Endothelial cell of umbilical vein (primary cell): ENCODE results near the gene AKT1. TPM values are rescaled to one million over a fixed set of nuclear protein-coding genes. Genes with fewer than 3 reads are reported as not detected.

Experiments used
- BruUV-seq: library from RNA; stranded (reverse); fragments of 400-500 nt; replicated peaks from 2 replicates; lab custom pipeline; 2021; lab: Mats Ljungman, UMichigan
- CTCF ChIA-PET: fragments of 300-600, 350-600 bp; sonication (Branson Sonifier 250); formaldehyde crosslinking; loops from one replicate; lab custom pipeline; 2021; ENCODE audit warnings: antibody characterized with exemption, inconsistent platforms; lab: Charles Lee
- POLR2A ChIA-PET: fragments of 300-600, 350-600 bp; sonication (Branson Sonifier 250); formaldehyde crosslinking; loops from one replicate; lab custom pipeline; 2021; ENCODE audit warnings: antibody characterized with exemption, inconsistent platforms; lab: Charles Lee
- DNase-seq: peaks from one replicate; pipeline ENCODE4 v3.0.0-alpha.2; 2011; ENCODE audit warnings: low read depth, low spot score
- FAIRE-seq: peaks from 2 replicates; lab custom pipeline; 2011; peaks lifted over from hg19 to GRCh38; lab: Jason Lieb, UNC
- H2AFZ ChIP-seq: 2 replicates; pipeline ENCODE4 v1.6.0; 2012; ENCODE audit warnings: low read depth, low read length, control low read depth, inconsistent platforms
- H3K27ac ChIP-seq: 2 replicates; pipeline ENCODE4 v1.5.1; 2011; ENCODE audit warnings: low read depth, mild to moderate bottlenecking, control low read depth, low read length, moderate library complexity; ENCODE audit not compliant: insufficient read depth
- H3K27me3 ChIP-seq, 2 experiments: 2 replicates each; pipeline versions ENCODE4 v1.6.0 to v1.6.1; 2011; ENCODE audit warnings: low read length in 2 of 2, mixed read lengths in 1 of 2; ENCODE audit not compliant: control insufficient read depth in 2 of 2, insufficient read depth in 2 of 2
- H3K36me3 ChIP-seq, 2 experiments: 2 replicates in 1 of 2; 3 replicates in 1 of 2; pipeline ENCODE4 v1.5.1; 2011; ENCODE audit warnings: low read length in 2 of 2, mild to moderate bottlenecking in 1 of 2, moderate library complexity in 1 of 2; ENCODE audit not compliant: control insufficient read depth in 2 of 2, insufficient read depth in 2 of 2; ENCODE audit errors: extremely low read depth in 1 of 2
- H3K4me1 ChIP-seq: 3 replicates; pipeline ENCODE4 v1.5.1; 2011; ENCODE audit warnings: mild to moderate bottlenecking, low read length; ENCODE audit not compliant: control insufficient read depth, insufficient read depth; ENCODE audit errors: extremely low read depth
- H3K4me2 ChIP-seq: 2 replicates; pipeline ENCODE4 v1.6.1; 2011; ENCODE audit warnings: low read length, control low read depth, mixed read lengths; ENCODE audit not compliant: insufficient read depth
- H3K4me3 ChIP-seq, 3 experiments: fragments of 200-600 bp in 1 of 3; sonication (generic), shearing (Covaris generic) in 1 of 3; replicated peaks in 1 of 3; 2 replicates each; pipeline ENCODE4 v1.5.1; 2011 to 2016; ENCODE audit warnings: control low read depth in 3 of 3, low read length in 3 of 3, mild to moderate bottlenecking in 2 of 3, inconsistent platforms in 1 of 3, low read depth in 1 of 3, moderate library complexity in 1 of 3; ENCODE audit not compliant: insufficient read depth in 1 of 3
- H3K79me2 ChIP-seq: 2 replicates; pipeline ENCODE4 v1.6.0; 2012; ENCODE audit warnings: low read length, inconsistent platforms; ENCODE audit not compliant: control insufficient read depth, insufficient read depth
- H3K9ac ChIP-seq: replicated peaks from 2 replicates; pipeline ENCODE3; 2011; ENCODE audit warnings: low read length, control low read depth; ENCODE audit not compliant: insufficient read depth; ENCODE audit errors: extremely low read depth
- H3K9me1 ChIP-seq: replicated peaks from 3 replicates; pipeline ENCODE4 v1.6.0; 2011; ENCODE audit warnings: mild to moderate bottlenecking, low read length; ENCODE audit not compliant: control insufficient read depth, insufficient read depth; ENCODE audit errors: extremely low read depth
- H3K9me3 ChIP-seq: replicated peaks from 2 replicates; pipeline ENCODE4 v1.5.1; 2012; ENCODE audit warnings: low read length, inconsistent platforms; ENCODE audit not compliant: control insufficient read depth, insufficient read depth
- H4K20me1 ChIP-seq: replicated peaks from 2 replicates; pipeline ENCODE3; 2011; ENCODE audit warnings: mild to moderate bottlenecking, low read length; ENCODE audit not compliant: control insufficient read depth, insufficient read depth; ENCODE audit errors: extremely low read depth
- CTCF ChIP-seq, 2 donors: IDR thresholded peaks; 1 replicate in 1 of 2; 2 replicates in 1 of 2; pipeline ENCODE4 v1.5.1; 2011; ENCODE audit warnings: low read length in 2 of 2, mild to moderate bottlenecking in 2 of 2, moderate library complexity in 2 of 2, control low read depth in 1 of 2, inconsistent platforms in 1 of 2, low read depth in 1 of 2; ENCODE audit not compliant: insufficient read depth in 1 of 2; ENCODE audit errors: extremely low read depth in 1 of 2
- EZH2 ChIP-seq: IDR thresholded peaks from 2 replicates; pipeline ENCODE4 v1.6.1; 2012; ENCODE audit warnings: borderline replicate concordance, low read depth, mild to moderate bottlenecking, moderate library complexity, low read length, inconsistent platforms; ENCODE audit not compliant: severe bottlenecking
- FOS ChIP-seq: IDR thresholded peaks from 2 replicates; pipeline ENCODE4 v1.6.1; 2011; ENCODE audit warnings: mild to moderate bottlenecking, low read length, moderate library complexity, borderline replicate concordance; ENCODE audit not compliant: insufficient read depth
- GATA2 ChIP-seq: IDR thresholded peaks from 2 replicates; pipeline ENCODE4 v1.7.0; 2011; ENCODE audit warnings: low read depth, mild to moderate bottlenecking, moderate library complexity, mixed read lengths, low read length; ENCODE audit not compliant: insufficient read length, insufficient read depth
- JUN ChIP-seq: IDR thresholded peaks from 2 replicates; pipeline ENCODE4 v1.6.1; 2011; ENCODE audit warnings: borderline replicate concordance, low read depth; ENCODE audit not compliant: insufficient read length, insufficient read depth
- MAX ChIP-seq: IDR thresholded peaks from 2 replicates; pipeline ENCODE4 v1.6.1; 2011; ENCODE audit not compliant: insufficient read depth, insufficient read length
- MYC ChIP-seq: IDR thresholded peaks from one replicate; pipeline ENCODE4 v1.6.1; 2011; ENCODE audit warnings: mild to moderate bottlenecking, low read depth, low read length
- POLR2A ChIP-seq: IDR thresholded peaks from 2 replicates; pipeline ENCODE4 v1.6.1; 2012; ENCODE audit warnings: low read depth, mild to moderate bottlenecking, control low read depth, low read length
- POLR2AphosphoS5 ChIP-seq: IDR thresholded peaks from 2 replicates; pipeline ENCODE4 v1.6.1; 2012; ENCODE audit warnings: low read depth, mild to moderate bottlenecking, control low read depth, low read length, moderate library complexity; ENCODE audit not compliant: insufficient read depth
- dilution Hi-C: fragments of 300-500 bp; cut with MboI; formaldehyde crosslinking; loops from one replicate; pipeline ENCODE4 v1.15.0; 2019; ENCODE audit warnings: low sequenced_read_pairs; ENCODE audit not compliant: extremely low pct_ligation_motif_present
- intact Hi-C: fragments of 100-400 bp; cut with micrococcal nuclease; formaldehyde crosslinking; loops from one replicate; pipeline ENCODE4 v1.10.0; 2022
- polyA plus RNA-seq, 4 experiments: library from polyadenylated mRNA; depleted of rRNA in 3 of 4; stranded (reverse) in 3 of 4; unstranded in 1 of 4; fragments of >200 nt; gene quantifications; 2 replicates each; pipeline versions ENCODE4 v1.2.1 to v1.2.3, GENCODE V29; 2011 to 2012; ENCODE audit warnings: missing spikeins in 1 of 4
- total RNA-seq: library from RNA; stranded (reverse); gene quantifications from 2 replicates; pipeline ENCODE4 v1.2.3, GENCODE V29; 2021

Gene AKT1
- total and polyA plus RNA-seq, 2 donors (not counting 3 experiments of a cell fraction or from before 2014, with no cell fraction given) = 177 to 191 TPM

- ChIA-PET CTCF (no interaction called here), POLR2A (no interaction called here)
- Histone ChIP-seq H3K9me1 (no peaks in the 10 kb centered on the region), H3K27ac (no peak overlapping the region), H3K4me3 (no peak overlapping the region), H3K4me2 (no peak overlapping the region), H4K20me1 (no peaks in the 10 kb centered on the region), H3K9me3 (no peaks in the 10 kb centered on the region), H3K36me3 (peaks cover 2 to 15% of the 10 kb centered on the region in 2 experiments), H3K9ac (no peak overlapping the region), H2AFZ (no peak overlapping the region), H3K4me1 (no peaks in the 10 kb centered on the region), H3K27me3 (no peaks in the 10 kb centered on the region), H3K79me2 (peaks cover 21% of the 10 kb centered on the region)
- TF ChIP-seq MAX (no peak), MYC (no peak), JUN (no peak), GATA2 (no peak), FOS (no peak), CTCF (IDR thresholded peaks at IDR 0.05; ENCODE audit: extremely low read depth in 1 of 2, insufficient read depth in 1 of 2, low read depth in 1 of 2, low read length in 2 of 2) (no peak), POLR2AphosphoS5 (no peak), EZH2 (no peak), POLR2A (no peak)
- no peak for FAIRE-seq
- no peak for DNase-seq
- no TSS peak for BruUV-seq
- dilution Hi-C loops = no loop called here
- intact Hi-C loops = no loop called here
Observed at GRCh38 chr14:104784218-104784568, 11.4 kb downstream of the AKT1 start.
